Progenitor cell of endocrine pancreas (in vitro differentiated cells): ENCODE results near the gene TNIK. TPM values are rescaled to one million over a fixed set of nuclear protein-coding genes. Genes with fewer than 3 reads are reported as not detected.

Experiments used
- DNase-seq: peaks from one replicate; pipeline ENCODE4 v3.0.0; 2021; ENCODE audit warnings: low spot score; ENCODE audit not compliant: unreplicated experiment
- H3K27ac Mint-ChIP-seq: 2 replicates; pipeline ENCODE4 v1.8.0; 2021; ENCODE audit warnings: mild to moderate bottlenecking, moderate library complexity, mixed read lengths
- H3K27me3 Mint-ChIP-seq: 2 replicates; pipeline ENCODE4 v1.8.0; 2021; ENCODE audit warnings: mixed read lengths
- H3K36me3 Mint-ChIP-seq: 2 replicates; pipeline ENCODE4 v1.8.0; 2022; ENCODE audit warnings: mixed read lengths; ENCODE audit not compliant: insufficient read depth
- H3K4me1 Mint-ChIP-seq: 2 replicates; pipeline ENCODE4 v1.8.0; 2021; ENCODE audit warnings: low read depth, mixed read lengths
- H3K4me3 Mint-ChIP-seq: 2 replicates; pipeline ENCODE4 v1.8.0; 2021; ENCODE audit warnings: low read depth, mild to moderate bottlenecking, moderate library complexity, mixed read lengths
- H3K9me3 Mint-ChIP-seq: 2 replicates; pipeline ENCODE4 v1.8.0; 2021; ENCODE audit warnings: low read depth, mixed read lengths
- CTCF ChIP-seq: fragments of 200-600 bp; sonication (generic); IDR thresholded peaks from one replicate; pipeline ENCODE4 v1.5.0; 2021; ENCODE audit warnings: antibody characterized with exemption, mild to moderate bottlenecking; ENCODE audit not compliant: unreplicated experiment
- total RNA-seq: library from RNA; stranded (reverse); gene quantifications from 2 replicates; pipeline ENCODE4 v1.2.1, GENCODE V29; 2021

TNIK gene
- total RNA-seq, 1 donor from 2014 or later, result 15.7 TPM

GRCh38 chr3:171090321-171090720, 369.9 kb downstream of the TNIK start:
- DNase-seq, result no peak
- no peak for TF ChIP-seq CTCF
- Mint-ChIP-seq H3K36me3 (peaks cover 3% of the 10 kb centered on the region), H3K27me3 (no peaks in the 10 kb centered on the region), H3K27ac (no peak overlapping the region), H3K9me3 (peaks cover 3% of the 10 kb centered on the region), H3K4me1 (peaks cover 4% of the 10 kb centered on the region), H3K4me3 (no peak overlapping the region)

DNA sequence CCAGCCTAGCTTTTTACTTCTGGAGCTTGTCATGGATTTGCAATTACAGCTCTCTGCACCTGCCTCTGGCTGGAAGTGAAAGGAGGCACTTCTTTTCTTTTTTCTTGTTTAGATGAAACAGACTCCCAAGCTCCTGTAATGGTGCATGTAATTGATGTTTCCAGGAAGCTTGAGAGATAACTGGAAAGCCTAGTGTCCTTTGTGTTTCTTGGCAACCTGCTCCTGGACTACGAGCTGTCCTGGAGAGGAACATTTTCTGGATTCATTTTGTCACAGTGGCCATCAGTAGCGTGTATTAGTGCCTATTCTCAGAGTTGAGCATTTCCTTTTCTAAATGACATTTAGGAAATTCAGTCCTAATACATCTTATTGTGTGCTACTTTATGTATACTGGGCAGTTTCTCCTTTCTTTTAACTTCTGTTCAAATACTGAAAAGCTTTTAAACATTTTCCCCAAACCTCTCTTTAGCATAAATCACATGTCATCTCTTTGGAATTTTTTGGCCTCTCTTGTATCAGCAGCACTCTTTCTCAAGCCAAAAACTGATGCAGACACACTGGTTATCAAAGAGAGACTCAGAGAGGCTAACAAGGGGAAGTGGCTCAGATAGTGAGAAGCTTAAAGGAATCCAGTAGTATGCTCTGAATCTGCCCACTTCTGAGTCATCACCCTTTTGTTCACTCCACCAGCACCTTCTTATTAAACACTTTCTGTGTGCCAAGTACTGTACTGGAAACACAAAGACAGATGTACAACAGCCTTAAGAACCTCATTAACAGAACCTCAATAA, 371.0 kb downstream of the TNIK start:
- Mint-ChIP-seq H3K9me3 (peaks cover 3% of the 10 kb centered on the region), H3K36me3 (peaks cover 3% of the 10 kb centered on the region), H3K27me3 (no peaks in the 10 kb centered on the region), H3K4me3 (no peak overlapping the region), H3K4me1 (peaks cover 4% of the 10 kb centered on the region), H3K27ac (peak overlapping the region; percentile 30)
- no peak for TF ChIP-seq CTCF
- no peak for DNase-seq

DNA sequence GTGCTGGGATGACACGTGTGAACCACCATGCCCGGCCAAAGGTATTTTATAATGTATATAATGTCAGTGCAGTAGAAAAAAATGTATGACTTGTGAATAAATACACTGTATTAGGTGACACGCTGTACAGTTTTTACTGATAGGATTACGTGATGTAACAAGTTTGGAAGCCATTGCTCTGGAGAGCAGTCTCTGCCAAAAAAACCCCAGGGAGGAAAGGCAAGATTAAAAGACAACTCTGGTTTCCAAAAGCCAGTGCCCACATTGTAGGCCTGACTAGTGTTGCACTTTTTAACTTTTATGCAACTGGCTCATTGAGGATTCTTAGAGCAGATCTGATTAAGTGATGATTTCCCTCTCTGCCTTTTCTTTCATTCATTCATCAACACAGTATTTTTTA, 371.7 kb downstream of the TNIK start:
- Mint-ChIP-seq H3K4me1 (peaks cover 4% of the 10 kb centered on the region), H3K27me3 (no peaks in the 10 kb centered on the region), H3K9me3 (peaks cover 3% of the 10 kb centered on the region), H3K4me3 (no peak overlapping the region), H3K27ac (peak overlapping the region; percentile 30), H3K36me3 (peaks cover 3% of the 10 kb centered on the region)
- no peak for TF ChIP-seq CTCF
- no peak for DNase-seq

- no peak overlapping the region for H3K4me3 Mint-ChIP-seq
- H3K9me3 Mint-ChIP-seq, result peaks cover 3% of the 10 kb centered on the region
- H3K27ac Mint-ChIP-seq, result no peak overlapping the region
- no peak for DNase-seq
- no peak for TF ChIP-seq CTCF
- no peaks in the 10 kb centered on the region for H3K27me3 Mint-ChIP-seq
- peaks cover 5% of the 10 kb centered on the region for H3K36me3 Mint-ChIP-seq
- peaks cover 4% of the 10 kb centered on the region for H3K4me1 Mint-ChIP-seq
Measured at GRCh38 chr3:171086914-171087313, 373.3 kb downstream of the TNIK start.

- H3K27me3 Mint-ChIP-seq, result no peaks in the 10 kb centered on the region
- TF ChIP-seq CTCF, result no peak
- peaks cover 5% of the 10 kb centered on the region for H3K4me1 Mint-ChIP-seq
- DNase-seq, result no peak
- H3K9me3 Mint-ChIP-seq, result peaks cover 4% of the 10 kb centered on the region
- H3K27ac Mint-ChIP-seq, result no peak overlapping the region
- no peak overlapping the region for H3K4me3 Mint-ChIP-seq
- no peaks in the 10 kb centered on the region for H3K36me3 Mint-ChIP-seq
Measured at GRCh38 chr3:171077261-171077660, 382.9 kb downstream of the TNIK start.
